GM15510 (cell line): ENCODE measurements around the gene PRKD3.

ENCODE experiments used
- POLR2A ChIP-seq: IDR thresholded peaks from 3 replicates; pipeline ENCODE4 v1.6.1; 2011; ENCODE audit warnings: borderline replicate concordance; ENCODE audit not compliant: insufficient read length; ENCODE audit errors: extremely low read depth

The PRKD3 gene

GRCh38 chr2:37324786-37325624 is at the start of gene PRKD3:
TSS of gene PRKD3 (minus strand) at chr2:37324833. CDS start at chr2:37316524, 8,309 bp downstream.
- no peak for TF ChIP-seq POLR2A

DNA sequence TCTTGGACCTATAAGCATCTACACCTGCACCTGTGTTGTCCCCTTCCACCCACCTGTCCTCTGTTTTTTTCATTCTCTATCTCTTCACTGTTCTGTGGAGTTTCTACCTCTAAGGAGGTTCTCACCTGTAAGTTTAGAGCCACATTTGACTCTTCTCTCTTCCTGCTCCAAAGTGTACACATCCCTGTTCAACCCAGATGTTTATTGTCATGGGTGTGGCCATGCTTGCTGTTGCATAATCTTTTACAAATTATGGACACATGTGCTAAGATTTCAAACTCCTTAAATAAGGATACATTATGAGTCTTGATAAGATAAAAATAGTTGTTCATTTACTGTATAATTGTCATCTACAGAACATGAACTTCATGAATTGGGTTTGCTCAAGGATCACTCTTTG is 47.4 kb upstream of the PRKD3 start:
- TF ChIP-seq POLR2A: no peak

DNA sequence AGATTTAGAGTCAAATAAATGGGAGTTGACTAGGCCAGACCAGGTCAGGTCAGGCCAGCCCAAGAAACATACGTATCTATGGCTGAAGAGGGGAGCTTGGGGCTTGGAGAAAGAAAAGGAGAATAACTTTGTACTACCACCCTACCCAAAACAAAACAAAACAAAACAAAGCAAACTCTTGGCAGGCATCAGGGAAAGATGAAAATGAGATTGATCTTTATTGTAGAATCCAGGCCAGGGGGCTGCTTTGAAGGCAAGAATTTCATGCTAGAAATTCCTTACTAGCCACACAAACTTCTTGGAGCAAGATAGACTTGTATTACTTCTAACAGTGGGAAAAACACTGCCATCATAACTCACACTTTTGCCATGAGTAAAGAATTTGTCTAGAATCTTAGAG is 46.0 kb upstream of the PRKD3 start:
- TF ChIP-seq POLR2A: no peak

- TF ChIP-seq POLR2A: no peak
These were observed 43.4 kb upstream of the PRKD3 start for GRCh38 chr2:37367984-37368383.

- TF ChIP-seq POLR2A: no peak
These were observed 42.7 kb upstream of the PRKD3 start for GRCh38 chr2:37367310-37367709.

DNA sequence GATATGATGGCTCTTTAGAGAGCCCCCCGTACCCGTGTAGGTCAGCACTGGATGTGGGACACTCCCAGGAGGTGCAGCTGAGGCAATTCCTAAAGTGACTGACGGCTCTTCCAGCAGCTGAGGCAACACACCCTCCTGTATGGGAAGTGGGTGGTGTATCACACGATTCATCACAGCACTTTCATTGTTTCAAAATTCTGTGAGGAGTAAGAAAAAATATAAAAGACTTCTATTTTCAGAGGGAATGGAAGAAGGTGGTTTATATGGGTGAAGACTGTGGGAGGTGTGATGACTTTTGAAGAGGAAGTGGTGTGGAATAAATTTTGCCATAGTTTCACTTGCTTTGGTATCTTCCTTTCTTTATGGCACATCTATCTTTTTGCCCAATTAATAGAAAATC is 42.1 kb upstream of the PRKD3 start:
- TF ChIP-seq POLR2A: no peak

GRCh38 chr2:37365669-37366068 is 41.0 kb upstream of the PRKD3 start:
- no peak for TF ChIP-seq POLR2A

- TF ChIP-seq POLR2A: no peak
These were observed 39.7 kb upstream of the PRKD3 start for GRCh38 chr2:37364351-37364750.

DNA sequence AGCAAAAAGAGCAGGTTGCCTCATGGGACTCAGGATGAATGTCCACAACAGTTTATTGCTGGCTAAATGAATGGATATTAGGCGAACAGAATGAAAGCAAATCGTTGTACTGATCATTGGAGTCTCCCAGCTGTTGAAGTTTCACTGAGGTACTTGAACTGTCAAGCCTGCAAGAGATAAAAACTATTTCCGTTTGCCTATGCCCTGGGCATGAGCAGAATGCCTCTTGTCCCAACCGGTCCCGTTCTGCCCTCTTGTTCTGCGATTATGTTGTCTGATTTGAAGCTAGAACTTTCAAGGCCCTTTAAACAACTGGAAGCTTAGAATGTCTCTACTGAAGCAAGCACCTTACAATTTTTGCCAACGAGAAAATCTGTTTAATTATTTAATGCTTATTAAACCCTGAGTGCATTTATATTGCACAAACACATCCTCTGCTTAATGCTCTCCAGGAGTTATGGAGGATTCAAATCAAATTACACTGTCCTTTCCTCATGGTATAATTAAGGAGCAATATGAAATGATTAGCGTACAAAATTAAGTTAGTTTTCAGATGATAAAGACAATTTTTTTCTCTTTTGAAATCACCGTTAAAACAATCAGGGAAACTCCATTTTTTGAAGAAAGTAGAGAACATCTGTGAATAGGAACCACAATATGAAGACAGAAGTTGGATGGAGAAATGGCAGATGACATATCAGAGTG is 37.5 kb upstream of the PRKD3 start:
- TF ChIP-seq POLR2A: no peak

DNA sequence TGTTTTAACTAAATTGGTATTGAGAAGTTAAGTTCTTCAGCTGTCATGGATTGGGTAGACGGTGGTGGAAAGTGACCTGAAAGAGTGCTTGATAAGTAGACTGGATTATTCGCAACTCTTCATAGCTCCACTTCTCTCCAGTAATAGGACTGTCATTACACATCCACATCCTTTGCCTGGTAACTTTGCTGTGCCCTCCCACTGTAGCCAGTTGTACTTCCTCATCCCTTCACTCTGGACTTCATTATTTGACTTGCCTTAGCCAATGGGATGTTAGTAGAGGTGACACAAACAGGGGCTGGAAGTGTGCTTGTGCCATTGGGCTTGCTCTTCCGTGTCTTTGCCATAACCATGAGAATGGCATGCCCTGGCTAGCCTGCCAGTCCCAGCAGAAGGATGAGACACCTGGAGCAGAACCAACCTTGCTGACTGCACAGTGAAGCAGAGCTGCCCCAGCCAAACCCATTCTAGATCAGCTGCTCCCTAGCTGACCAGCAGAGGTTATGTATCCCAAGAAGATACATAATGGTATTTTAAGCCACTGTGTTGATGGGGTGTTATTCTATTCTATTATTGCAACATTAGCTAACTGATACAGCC is 36.7 kb upstream of the PRKD3 start:
- TF ChIP-seq POLR2A: no peak

DNA sequence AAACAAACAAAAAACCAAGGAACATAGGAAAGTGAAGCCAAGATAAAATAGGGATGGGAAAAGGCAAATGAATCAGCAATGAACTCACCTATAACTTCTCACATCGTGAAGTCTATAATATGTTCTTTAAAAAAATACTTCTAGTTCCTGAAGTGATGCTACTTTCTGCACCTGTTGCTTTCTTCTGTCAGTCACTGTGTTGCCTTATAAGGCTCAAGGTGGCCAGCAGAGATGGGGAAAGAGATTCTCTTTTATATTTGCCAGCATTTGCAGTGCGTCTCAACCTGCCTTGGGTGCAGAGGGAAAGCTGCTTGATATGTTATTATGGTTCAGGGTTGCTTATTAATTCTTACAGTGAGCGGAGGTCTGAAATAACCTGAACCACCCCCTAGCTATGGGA is 33.8 kb upstream of the PRKD3 start:
- TF ChIP-seq POLR2A: no peak

- TF ChIP-seq POLR2A: no peak
These were observed 32.9 kb upstream of the PRKD3 start for GRCh38 chr2:37357530-37357929.

DNA sequence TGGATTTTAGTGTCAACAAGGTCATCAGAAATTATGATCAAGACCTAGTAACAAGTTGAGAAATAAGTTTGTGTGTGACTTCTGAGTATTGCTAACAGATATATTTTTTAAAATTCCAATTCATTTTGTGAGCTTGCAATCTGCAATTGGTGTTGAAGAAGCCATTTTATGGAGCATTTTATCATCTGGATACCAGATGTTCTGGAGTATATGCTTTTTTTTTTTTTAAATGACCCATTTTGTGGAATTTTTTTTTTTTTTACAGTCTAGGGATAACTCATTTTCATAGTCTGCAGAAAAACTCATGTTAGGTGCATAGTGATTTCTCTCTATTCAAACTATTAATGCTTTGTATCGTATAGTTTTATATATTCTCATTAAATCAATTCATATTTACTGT is 32.4 kb upstream of the PRKD3 start:
- TF ChIP-seq POLR2A: no peak

DNA sequence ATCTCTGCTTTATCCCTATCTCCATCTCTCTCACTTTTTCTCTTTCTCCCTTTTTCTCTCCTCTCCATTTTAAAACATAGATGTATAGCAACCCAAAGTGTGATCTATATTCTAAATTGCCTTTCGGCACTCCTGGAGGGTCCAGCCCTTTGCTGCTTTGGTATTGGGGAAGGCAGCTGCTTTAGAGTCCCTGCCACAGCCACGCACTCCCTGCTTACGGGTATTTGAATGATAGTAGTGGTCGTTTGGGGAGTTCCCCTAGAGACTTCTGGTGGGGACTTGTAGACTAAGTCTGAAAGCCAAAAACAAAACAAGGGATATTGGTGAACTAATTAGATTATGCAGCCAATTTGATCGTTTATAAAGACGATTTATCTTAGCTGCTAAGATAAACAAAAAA is 31.7 kb upstream of the PRKD3 start:
- no peak for TF ChIP-seq POLR2A

GRCh38 chr2:37355735-37356134 is 31.1 kb upstream of the PRKD3 start:
- no peak for TF ChIP-seq POLR2A
